ENCODE measurements around the gene CCNB3. TPM values are rescaled to one million over a fixed set of nuclear protein-coding genes. Genes with fewer than 3 reads are reported as not detected.
"Not testable (repeated sequence)": the region's sequence is repeated elsewhere in the genome, so short reads cannot be mapped to it uniquely, and the experiment has no call there.

CCNB3 gene
- total RNA-seq, 1 experiment from 2014 or later, result 0.68 TPM

DNA sequence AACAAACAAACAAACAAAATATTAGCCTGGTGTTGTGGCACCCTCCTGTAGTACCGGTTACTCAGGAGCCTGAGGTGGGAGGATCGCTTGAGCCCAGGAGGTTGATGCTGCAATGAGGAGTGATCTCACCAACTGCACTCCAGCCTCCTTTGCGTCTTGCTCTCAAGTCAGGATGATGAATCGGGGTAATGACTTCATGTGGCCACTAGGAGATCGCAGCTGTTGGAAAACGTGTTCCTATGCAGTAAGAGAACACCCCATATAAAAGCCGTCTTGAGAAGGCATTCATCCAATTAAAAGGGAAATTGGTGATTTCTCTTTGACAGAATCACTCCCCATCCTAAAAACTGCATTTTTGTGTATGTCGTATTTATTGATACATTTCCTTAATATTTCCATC lies 6.9 kb downstream of the CCNB3 start:
- ChIA-PET POLR2A (no interaction called here), CTCF (interaction anchor here (1.1 kb wide), 1 partner anchor 27 kb away, joined by 3 read pairs; no protein-coding TSS in a partner anchor)
- Mint-ChIP-seq H3K27ac (ENCODE audit: low read depth, unreplicated experiment) (no peak overlapping the region), H3K4me1 (ENCODE audit: insufficient read depth, unreplicated experiment) (no peaks in the 10 kb centered on the region), H3K36me3 (ENCODE audit: insufficient read depth, unreplicated experiment) (no peaks in the 10 kb centered on the region), H3K4me3 (ENCODE audit: unreplicated experiment) (no peak overlapping the region), H3K9me3 (ENCODE audit: unreplicated experiment) (no peaks in the 10 kb centered on the region), H3K27me3 (ENCODE audit: insufficient read depth, unreplicated experiment) (peaks cover 10% of the 10 kb centered on the region)
- intact Hi-C loops (cut with micrococcal nuclease), result no loop called here
- TF ChIP-seq, protein P1, sequence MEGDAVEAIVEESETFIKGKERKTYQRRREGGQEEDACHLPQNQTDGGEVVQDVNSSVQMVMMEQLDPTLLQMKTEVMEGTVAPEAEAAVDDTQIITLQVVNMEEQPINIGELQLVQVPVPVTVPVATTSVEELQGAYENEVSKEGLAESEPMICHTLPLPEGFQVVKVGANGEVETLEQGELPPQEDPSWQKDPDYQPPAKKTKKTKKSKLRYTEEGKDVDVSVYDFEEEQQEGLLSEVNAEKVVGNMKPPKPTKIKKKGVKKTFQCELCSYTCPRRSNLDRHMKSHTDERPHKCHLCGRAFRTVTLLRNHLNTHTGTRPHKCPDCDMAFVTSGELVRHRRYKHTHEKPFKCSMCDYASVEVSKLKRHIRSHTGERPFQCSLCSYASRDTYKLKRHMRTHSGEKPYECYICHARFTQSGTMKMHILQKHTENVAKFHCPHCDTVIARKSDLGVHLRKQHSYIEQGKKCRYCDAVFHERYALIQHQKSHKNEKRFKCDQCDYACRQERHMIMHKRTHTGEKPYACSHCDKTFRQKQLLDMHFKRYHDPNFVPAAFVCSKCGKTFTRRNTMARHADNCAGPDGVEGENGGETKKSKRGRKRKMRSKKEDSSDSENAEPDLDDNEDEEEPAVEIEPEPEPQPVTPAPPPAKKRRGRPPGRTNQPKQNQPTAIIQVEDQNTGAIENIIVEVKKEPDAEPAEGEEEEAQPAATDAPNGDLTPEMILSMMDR (IDR thresholded peaks at IDR 0.05; ENCODE audit: unreplicated experiment), result peak; percentile 28
- BruUV-seq (replicated peaks), result no TSS peak
- DNase-seq (ENCODE audit: unreplicated experiment), result peak; percentile 36

DNA sequence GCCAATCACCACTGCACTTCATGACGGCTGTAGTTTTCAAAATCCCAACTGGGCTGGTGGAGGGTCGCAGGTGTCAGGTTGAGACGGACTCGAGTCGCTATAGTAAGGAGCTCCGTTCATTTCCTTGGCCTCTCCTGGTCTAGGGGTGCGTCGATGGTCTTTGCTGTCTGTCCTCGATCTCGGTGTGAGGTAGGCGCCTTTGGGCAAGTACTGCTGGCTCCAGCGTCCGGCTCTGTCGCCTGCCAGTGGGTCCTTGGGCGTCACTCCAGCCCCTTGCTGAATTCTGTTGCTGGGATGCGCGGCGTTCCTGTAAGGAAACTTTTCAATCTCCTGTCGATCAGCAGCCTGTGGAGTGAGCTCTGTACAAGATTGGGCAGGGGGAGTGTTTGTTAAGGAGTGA lies 76.7 kb downstream of the CCNB3 start:
- no peaks in the 10 kb centered on the region for H3K36me3 Mint-ChIP-seq (ENCODE audit: insufficient read depth, unreplicated experiment)
- BruUV-seq (replicated peaks), result no TSS peak
- CTCF ChIA-PET, result interaction anchor here (0.6 kb wide), 2 partner anchors 13 to 366 kb away, joined by 3 to 6 read pairs; no protein-coding TSS in a partner anchor

DNA sequence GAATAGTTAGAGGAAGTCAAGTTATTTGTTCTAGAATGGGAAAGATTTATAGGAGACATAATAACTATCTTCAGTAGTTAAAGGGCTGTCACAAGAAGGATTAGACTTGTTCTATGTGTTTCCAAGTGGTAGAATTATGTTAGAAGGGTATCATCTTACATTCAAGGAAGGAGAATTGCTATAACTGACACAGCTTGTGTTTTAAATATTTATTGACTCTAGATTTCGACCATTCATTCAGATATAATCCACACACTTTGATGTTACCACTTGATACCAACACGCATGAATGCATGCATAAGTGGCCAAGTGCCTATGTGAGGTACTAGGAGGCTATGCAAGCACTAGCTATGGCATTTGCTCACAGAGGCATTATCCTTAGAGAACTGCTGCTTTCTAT lies 122.7 kb downstream of the CCNB3 start:
- no peak overlapping the region for H3K27ac Mint-ChIP-seq (ENCODE audit: low read depth, unreplicated experiment)
- TF ChIP-seq, protein P1 (IDR thresholded peaks at IDR 0.05; ENCODE audit: unreplicated experiment), result no peak
- no peak overlapping the region for H3K4me3 Mint-ChIP-seq (ENCODE audit: unreplicated experiment)
- no TSS peak for BruUV-seq (replicated peaks)
- H3K27me3 Mint-ChIP-seq (ENCODE audit: insufficient read depth, unreplicated experiment), result no peaks in the 10 kb centered on the region
- H3K36me3 Mint-ChIP-seq (ENCODE audit: insufficient read depth, unreplicated experiment), result peaks cover 7% of the 10 kb centered on the region
- ChIA-PET POLR2A (no interaction called here), CTCF (interaction anchor here (0.6 kb wide), 1 partner anchor 615 kb away, joined by 3 read pairs; no protein-coding TSS in a partner anchor)
- H3K4me1 Mint-ChIP-seq (ENCODE audit: insufficient read depth, unreplicated experiment), result no peaks in the 10 kb centered on the region
- peaks cover 8% of the 10 kb centered on the region for H3K9me3 Mint-ChIP-seq (ENCODE audit: unreplicated experiment)
- DNase-seq (ENCODE audit: unreplicated experiment), result no peak
- intact Hi-C loops (cut with micrococcal nuclease), result no loop called here

More for the DNA sequence above, 76.7 kb downstream of the CCNB3 start:
- Mint-ChIP-seq H3K27ac (ENCODE audit: low read depth, unreplicated experiment) (no peak overlapping the region), H3K4me3 (ENCODE audit: unreplicated experiment) (no peak overlapping the region), H3K4me1 (ENCODE audit: insufficient read depth, unreplicated experiment) (no peaks in the 10 kb centered on the region), H3K27me3 (ENCODE audit: insufficient read depth, unreplicated experiment) (peaks cover 34% of the 10 kb centered on the region), H3K9me3 (ENCODE audit: unreplicated experiment) (no peaks in the 10 kb centered on the region)
- POLR2A ChIA-PET, result no interaction called here
- TF ChIP-seq, protein P1 (IDR thresholded peaks at IDR 0.05; ENCODE audit: unreplicated experiment), result no peak
- intact Hi-C loops (cut with micrococcal nuclease), result no loop called here
- DNase-seq (ENCODE audit: unreplicated experiment), result no peak

DNA sequence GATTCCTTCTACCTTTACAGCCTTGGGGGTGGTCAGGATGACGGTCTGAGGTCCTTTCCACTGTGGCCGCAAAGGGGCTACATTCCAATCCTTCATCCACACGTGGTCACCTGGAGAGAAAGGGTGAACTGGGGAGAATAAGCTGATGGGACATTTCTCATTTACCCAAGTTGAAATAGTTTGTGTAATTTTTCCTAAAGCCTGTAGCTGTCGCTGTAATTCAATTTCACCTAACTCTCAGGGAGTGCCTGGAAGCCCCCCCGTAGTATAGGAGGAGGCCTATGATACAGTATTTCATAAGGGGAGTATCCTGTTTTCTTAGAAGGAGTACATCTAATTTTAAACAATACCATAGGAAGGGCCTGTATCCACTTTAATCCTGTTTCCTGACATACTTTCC lies 128.1 kb downstream of the CCNB3 start:
- H3K4me1 Mint-ChIP-seq (ENCODE audit: insufficient read depth, unreplicated experiment); H3K36me3 Mint-ChIP-seq (ENCODE audit: insufficient read depth, unreplicated experiment); H3K4me3 Mint-ChIP-seq (ENCODE audit: unreplicated experiment); BruUV-seq (replicated peaks); POLR2A ChIA-PET; intact Hi-C loops (cut with micrococcal nuclease); H3K9me3 Mint-ChIP-seq (ENCODE audit: unreplicated experiment); H3K27ac Mint-ChIP-seq (ENCODE audit: low read depth, unreplicated experiment); DNase-seq (ENCODE audit: unreplicated experiment): not testable (repeated sequence)
- peaks cover 19% of the 10 kb centered on the region for H3K27me3 Mint-ChIP-seq (ENCODE audit: insufficient read depth, unreplicated experiment)
- CTCF ChIA-PET, result interaction anchor here (0.6 kb wide), 1 partner anchor 11 kb away, joined by 4 read pairs; no protein-coding TSS in a partner anchor

DNA sequence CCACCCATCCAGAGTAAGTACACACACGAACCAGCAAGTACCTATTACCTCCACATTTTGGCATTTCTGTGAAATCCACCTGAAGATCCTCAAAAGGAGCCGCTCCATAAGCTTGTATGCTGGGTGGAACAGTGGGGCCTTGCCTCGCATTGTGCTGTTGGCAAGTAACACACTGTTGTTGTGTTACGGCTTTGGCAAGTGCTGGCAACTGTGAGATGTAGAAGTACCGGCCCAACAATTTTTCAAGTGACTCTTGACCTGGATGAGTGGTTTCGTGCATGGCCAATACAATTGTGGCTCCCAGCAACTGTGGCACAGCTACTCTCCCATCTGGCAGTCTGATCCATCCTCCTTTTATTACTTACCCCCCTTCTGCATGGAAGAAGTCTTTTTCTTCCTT lies 128.7 kb downstream of the CCNB3 start:
- DNase-seq (ENCODE audit: unreplicated experiment), result no peak
- Mint-ChIP-seq H3K27me3 (ENCODE audit: insufficient read depth, unreplicated experiment) (peaks cover 19% of the 10 kb centered on the region), H3K4me3 (ENCODE audit: unreplicated experiment) (no peak overlapping the region), H3K4me1 (ENCODE audit: insufficient read depth, unreplicated experiment) (no peaks in the 10 kb centered on the region), H3K36me3 (ENCODE audit: insufficient read depth, unreplicated experiment) (peaks cover 2% of the 10 kb centered on the region), H3K27ac (ENCODE audit: low read depth, unreplicated experiment) (no peak overlapping the region), H3K9me3 (ENCODE audit: unreplicated experiment) (peaks cover 6% of the 10 kb centered on the region)
- POLR2A ChIA-PET, result no interaction called here
- BruUV-seq (replicated peaks), result no TSS peak
- CTCF ChIA-PET, result interaction anchor here (0.6 kb wide), 1 partner anchor 10 kb away, joined by 4 read pairs; no protein-coding TSS in a partner anchor
- intact Hi-C loops (cut with micrococcal nuclease), result no loop called here
- TF ChIP-seq, protein P1 (IDR thresholded peaks at IDR 0.05; ENCODE audit: unreplicated experiment), result no peak

All from MCF 10A (cell line).